HEK293T (cell line): ENCODE data around the gene DNAH14.

Experiments
- BHLHE40 ChIP-seq: fragments of 450-650 bp; IDR thresholded peaks from 2 replicates; pipeline ENCODE4 v1.6.1; 2016; ENCODE audit warnings: mild to moderate bottlenecking, moderate library complexity, borderline replicate concordance
- HDGF ChIP-seq: fragments of 450-650 bp; IDR thresholded peaks from 2 replicates; pipeline ENCODE4 v1.6.1; 2017; ENCODE audit warnings: antibody characterized with exemption, borderline replicate concordance
- SP1 ChIP-seq: fragments of 450-650 bp; IDR thresholded peaks from 2 replicates; pipeline ENCODE4 v1.6.1; 2017
- SUZ12 ChIP-seq: fragments of 450-650 bp; IDR thresholded peaks from 2 replicates; pipeline ENCODE4 v1.6.1; 2016; ENCODE audit warnings: mild to moderate bottlenecking
- ZNF384 ChIP-seq: fragments of 450-650 bp; IDR thresholded peaks from 2 replicates; pipeline ENCODE4 v1.6.1; 2016

DNA sequence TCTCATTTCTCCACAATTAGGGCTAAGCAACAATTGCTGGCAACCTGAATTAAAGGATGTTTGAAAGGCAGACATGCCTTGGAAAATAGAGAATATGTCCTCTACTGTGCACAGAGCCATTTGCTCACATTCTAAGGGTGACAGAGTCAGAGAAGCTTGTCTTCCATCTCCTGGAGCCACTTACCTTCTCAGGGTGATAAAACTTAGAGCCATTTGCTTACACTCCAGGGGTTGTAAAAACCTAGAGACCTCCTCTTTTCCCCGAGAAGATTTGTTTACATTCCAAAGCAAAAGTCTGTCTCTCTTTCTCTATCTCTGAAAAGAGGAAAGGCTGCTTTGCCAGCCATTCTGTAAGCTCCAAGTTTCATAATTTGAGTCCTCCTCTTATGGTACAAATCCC lies 437.1 kb downstream of the DNAH14 start:
- TF ChIP-seq HDGF (no peak), SP1 (no peak), SUZ12 (no peak), ZNF384 (no peak), BHLHE40 (no peak)
